Testis (tissue), 3 donors: ENCODE measurements around the gene SMYD3. TPM values are rescaled to one million over a fixed set of nuclear protein-coding genes. Genes with fewer than 3 reads are reported as not detected.

Source experiments
- DNase-seq: peaks from one replicate; pipeline ENCODE4 v3.0.0-alpha.2; 2019
- H3K27ac ChIP-seq, 2 donors: fragments of 200-600 bp; sonication (generic); one replicate each; pipeline ENCODE4 v1.5.1; 2019
- H3K27me3 ChIP-seq: fragments of 200-600 bp; sonication (generic); one replicate; pipeline ENCODE4 v1.5.1; 2019
- H3K36me3 ChIP-seq: fragments of 200-600 bp; sonication (generic); one replicate; pipeline ENCODE4 v1.5.1; 2017; ENCODE audit warnings: low read depth; ENCODE audit errors: missing control alignments
- H3K4me1 ChIP-seq: fragments of 200-600 bp; sonication (generic); one replicate; pipeline ENCODE4 v1.5.1; 2019
- H3K4me3 ChIP-seq, 2 donors: fragments of 200-600 bp; sonication (generic); one replicate each; pipeline ENCODE4 v1.5.1; 2017 to 2019
- H3K9me3 ChIP-seq: fragments of 200-600 bp; sonication (generic); one replicate; pipeline ENCODE4 v1.5.1; 2017
- CTCF ChIP-seq, 3 experiments: fragments of 450-650 bp in 2 of 3; fragments of 200-600 bp in 1 of 3; sonication (generic) in 1 of 3; IDR thresholded peaks; one replicate each; pipeline ENCODE4 v1.5.1; 2016 to 2019; ENCODE audit warnings: antibody characterized with exemption in 3 of 3, mild to moderate bottlenecking in 2 of 3, moderate library complexity in 1 of 3
- POLR2A ChIP-seq: fragments of 450-650 bp; IDR thresholded peaks from one replicate; pipeline ENCODE4 v1.6.1; 2017; ENCODE audit warnings: antibody characterized with exemption, mild to moderate bottlenecking, moderate library complexity
- WGBS, 2 donors: methylation state at CpG; one replicate each; pipeline ENCODE4 v1.1.5; 2018; 5-methylcytosine and 5-hydroxymethylcytosine counted together
- intact Hi-C: fragments of 100-400 bp; cut with DNase I; formaldehyde crosslinking; loops from one replicate; pipeline ENCODE4 v1.15.1; 2023; ENCODE audit warnings: low total_unique reads
- polyA plus RNA-seq: library from polyadenylated mRNA; stranded (reverse); fragments of 350-450 nt; fragmentation: Illumina TruSeq; extraction: RNeasy Lipid Tissue Mini Kit (QIAGEN cat#74804); gene quantifications from one replicate; pipeline ENCODE4 v1.2.3, GENCODE V29; 2014; ENCODE audit warnings: low read depth, low replicate concordance; ENCODE audit not compliant: insufficient read depth
- total RNA-seq, 2 donors: library from RNA; depleted of rRNA; stranded (reverse); fragments of >200 nt; gene quantifications; one replicate each; pipeline ENCODE4 v1.2.3, GENCODE V29; 2016

Gene SMYD3
- total and polyA plus RNA-seq, 3 donors from 2014 or later: 23.0 to 38.8 (median 38.7) TPM

- Histone ChIP-seq H3K9me3 (no peaks in the 10 kb centered on the region), H3K4me1 (no peaks in the 10 kb centered on the region), H3K4me3 (no peak overlapping the region), H3K36me3 (no peaks in the 10 kb centered on the region), H3K27me3 (no peaks in the 10 kb centered on the region), H3K27ac (no peak overlapping the region)
- TF ChIP-seq CTCF (IDR thresholded peaks at IDR 0.05) (no peak), POLR2A (no peak)
- intact Hi-C loops: no loop called here
- WGBS, 2 donors: 74 to 79% methylated on average over 4 of the region's 4 CpGs
- DNase-seq: no peak
Measured at GRCh38 chr1:246051909-246052518, 455.1 kb downstream of the SMYD3 start.

GRCh38 chr1:246048693-246049092 lies 458.4 kb downstream of the SMYD3 start:
- no peak for TF ChIP-seq POLR2A
- TF ChIP-seq CTCF (IDR thresholded peaks at IDR 0.05): no peak
- intact Hi-C loops: no loop called here

GRCh38 chr1:246043556-246043955 lies 463.5 kb downstream of the SMYD3 start:
- Histone ChIP-seq H3K27ac (no peak overlapping the region), H3K27me3 (no peaks in the 10 kb centered on the region), H3K4me3 (no peak overlapping the region), H3K36me3 (no peaks in the 10 kb centered on the region), H3K4me1 (no peaks in the 10 kb centered on the region), H3K9me3 (no peaks in the 10 kb centered on the region)
- TF ChIP-seq POLR2A (no peak), CTCF (IDR thresholded peaks at IDR 0.05) (no peak)
- DNase-seq: no peak
- intact Hi-C loops: no loop called here
- 64 to 82% methylated on average over 5 of the region's 5 CpGs for WGBS, 2 donors

More at GRCh38 chr1:246048693-246049092, 458.4 kb downstream of the SMYD3 start:
- DNase-seq: no peak
- H3K27ac ChIP-seq: no peak overlapping the region
- no peaks in the 10 kb centered on the region for H3K36me3 ChIP-seq
- no peak overlapping the region for H3K4me3 ChIP-seq
- no peaks in the 10 kb centered on the region for H3K27me3 ChIP-seq
- WGBS, 2 donors: 84 to 86% methylated on average over 5 of the region's 5 CpGs
- H3K4me1 ChIP-seq: no peaks in the 10 kb centered on the region
- H3K9me3 ChIP-seq: no peaks in the 10 kb centered on the region

GRCh38 chr1:246041360-246041759 lies 465.7 kb downstream of the SMYD3 start:
- Histone ChIP-seq H3K27me3 (no peaks in the 10 kb centered on the region), H3K4me1 (no peaks in the 10 kb centered on the region), H3K27ac (no peak overlapping the region), H3K36me3 (no peaks in the 10 kb centered on the region), H3K4me3 (no peak overlapping the region), H3K9me3 (no peaks in the 10 kb centered on the region)
- intact Hi-C loops: no loop called here
- 75 to 97% methylated on average over 5 of the region's 5 CpGs for WGBS, 2 donors
- DNase-seq: no peak
- TF ChIP-seq CTCF (IDR thresholded peaks at IDR 0.05) (no peak), POLR2A (no peak)
